Lower leg skin (tissue), 4 donors: ENCODE results near the gene ALLC. TPM values are rescaled to one million over a fixed set of nuclear protein-coding genes. Genes with fewer than 3 reads are reported as not detected.

Source experiments
- DNase-seq, 2 donors: peaks; one replicate each; pipeline ENCODE4 v3.0.0-alpha.2; 2019; ENCODE audit warnings: low spot score in 2 of 2
- H3K4me3 ChIP-seq: fragments of 200-600 bp; sonication (generic); 2 replicates; pipeline ENCODE4 v1.5.1; 2017; ENCODE audit warnings: mild to moderate bottlenecking, low read depth; ENCODE audit not compliant: poor library complexity, severe bottlenecking
- POLR2A ChIP-seq, 2 donors: fragments of 450-650 bp; IDR thresholded peaks; one replicate each; pipeline ENCODE4 v1.6.1; 2016 to 2017; ENCODE audit warnings: antibody characterized with exemption in 2 of 2, mild to moderate bottlenecking in 1 of 2, moderate library complexity in 1 of 2
- WGBS, 2 donors: methylation state at CpG; one replicate each; pipeline ENCODE4 v1.1.5; 2018; 5-methylcytosine and 5-hydroxymethylcytosine counted together
- intact Hi-C: fragments of 100-400 bp; cut with DNase I; formaldehyde crosslinking; loops from one replicate; pipeline ENCODE4 v1.15.0; 2023; ENCODE audit warnings: low total_unique reads
- total RNA-seq, 4 donors: library from RNA; depleted of rRNA; stranded (reverse); fragments of >200 nt; gene quantifications; one replicate each; pipeline ENCODE4 v1.1.0, GENCODE V29; 2016
- TF ChIP-seq, protein P1 (sequence below), 3 donors: fragments of 450-650 bp; IDR thresholded peaks; one replicate each; pipeline ENCODE4 v1.5.1; 2016; ENCODE audit warnings: antibody characterized with exemption in 3 of 3, mild to moderate bottlenecking in 3 of 3, moderate library complexity in 2 of 3

Gene ALLC
- total RNA-seq, 4 donors from 2014 or later, result 0.23 to 1.1 TPM; not detected in 2

DNA sequence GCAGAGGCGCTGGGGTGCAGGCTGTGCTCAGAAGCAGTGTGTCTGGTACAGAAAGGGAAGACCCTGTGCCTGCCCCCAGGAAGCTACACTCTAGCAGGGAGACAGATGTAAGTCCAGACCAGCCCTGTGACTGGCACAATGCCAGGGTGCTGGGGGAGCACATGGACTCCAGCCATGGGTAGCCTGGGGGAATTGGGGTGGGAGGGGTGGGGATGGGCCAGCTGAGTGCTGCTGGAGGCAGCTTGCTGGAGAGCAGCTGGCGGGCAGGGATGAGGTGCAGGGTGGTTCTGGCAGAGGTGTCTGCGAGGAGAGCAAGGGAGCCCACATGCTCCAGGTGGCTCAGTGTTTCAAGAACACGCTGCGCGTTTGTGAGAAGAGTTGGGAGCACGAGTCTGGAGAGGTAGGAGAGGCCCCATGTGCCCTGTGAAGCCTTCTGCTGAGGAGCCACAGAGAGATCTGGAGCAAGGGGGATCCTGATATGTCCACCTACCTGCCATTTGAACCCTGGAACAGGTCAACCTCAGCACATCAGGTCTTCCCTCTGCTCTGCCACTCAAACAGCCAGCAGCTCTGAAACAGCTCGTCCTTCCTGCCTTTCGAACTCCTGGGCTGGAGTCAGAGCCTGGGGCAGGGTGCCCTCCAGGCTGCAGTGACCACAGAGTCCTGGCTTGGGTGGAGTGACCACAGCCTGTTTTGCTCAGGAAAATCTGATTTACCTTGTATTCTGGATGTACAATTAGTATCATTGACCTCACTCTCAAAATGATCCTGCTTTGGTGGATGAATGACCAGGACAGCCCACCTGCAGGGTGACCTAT is 15.1 kb downstream of the ALLC start:
- DNase-seq, result peak in 1 of 2 donors; percentile 80
- H3K4me3 ChIP-seq, result no peak overlapping the region
- 58 to 66% methylated on average over 9 of the region's 9 CpGs for WGBS, 2 donors
- intact Hi-C loops, result no loop called here
- TF ChIP-seq POLR2A (IDR thresholded peaks at IDR 0.05), result no peak
- TF ChIP-seq, protein P1, sequence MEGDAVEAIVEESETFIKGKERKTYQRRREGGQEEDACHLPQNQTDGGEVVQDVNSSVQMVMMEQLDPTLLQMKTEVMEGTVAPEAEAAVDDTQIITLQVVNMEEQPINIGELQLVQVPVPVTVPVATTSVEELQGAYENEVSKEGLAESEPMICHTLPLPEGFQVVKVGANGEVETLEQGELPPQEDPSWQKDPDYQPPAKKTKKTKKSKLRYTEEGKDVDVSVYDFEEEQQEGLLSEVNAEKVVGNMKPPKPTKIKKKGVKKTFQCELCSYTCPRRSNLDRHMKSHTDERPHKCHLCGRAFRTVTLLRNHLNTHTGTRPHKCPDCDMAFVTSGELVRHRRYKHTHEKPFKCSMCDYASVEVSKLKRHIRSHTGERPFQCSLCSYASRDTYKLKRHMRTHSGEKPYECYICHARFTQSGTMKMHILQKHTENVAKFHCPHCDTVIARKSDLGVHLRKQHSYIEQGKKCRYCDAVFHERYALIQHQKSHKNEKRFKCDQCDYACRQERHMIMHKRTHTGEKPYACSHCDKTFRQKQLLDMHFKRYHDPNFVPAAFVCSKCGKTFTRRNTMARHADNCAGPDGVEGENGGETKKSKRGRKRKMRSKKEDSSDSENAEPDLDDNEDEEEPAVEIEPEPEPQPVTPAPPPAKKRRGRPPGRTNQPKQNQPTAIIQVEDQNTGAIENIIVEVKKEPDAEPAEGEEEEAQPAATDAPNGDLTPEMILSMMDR (IDR thresholded peaks at IDR 0.05), result no peak

DNA sequence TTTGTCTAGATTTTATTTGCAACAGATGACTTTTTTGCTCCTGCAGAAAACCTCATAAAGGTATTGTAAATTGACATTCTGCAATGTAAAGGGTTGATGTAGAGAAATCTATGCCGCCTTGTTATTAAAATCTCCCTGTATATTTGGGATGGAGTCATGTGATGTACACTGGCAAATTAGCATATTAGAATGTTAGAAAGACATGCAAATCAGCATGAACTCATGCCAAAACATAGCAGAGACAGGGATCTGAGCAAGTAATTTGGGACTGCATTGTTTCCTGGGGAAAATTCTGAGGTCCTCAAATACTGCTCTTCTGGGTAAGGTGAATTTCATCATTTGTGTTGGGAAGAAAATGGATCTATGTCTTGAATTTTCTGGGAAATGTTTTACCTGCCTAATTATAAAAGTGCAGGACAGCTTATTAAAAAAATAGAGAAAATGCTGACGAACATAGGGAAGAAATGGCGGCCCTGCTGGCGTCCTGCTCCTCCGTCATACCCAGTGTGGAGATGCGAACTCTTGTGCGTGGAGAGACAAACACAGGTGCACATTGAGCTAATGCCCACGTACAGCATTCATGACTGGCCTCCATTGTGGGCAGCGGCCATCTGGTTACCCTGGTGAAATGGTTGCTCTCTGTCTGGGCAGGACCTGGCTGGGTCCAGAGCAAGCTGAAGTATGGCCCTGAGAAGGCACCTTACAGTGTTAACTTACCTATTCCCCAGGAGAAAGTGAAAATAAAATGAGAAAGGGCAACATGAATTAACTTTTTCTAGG is 16.3 kb downstream of the ALLC start:
- TF ChIP-seq, protein P1 (IDR thresholded peaks at IDR 0.05), result no peak
- no peak for TF ChIP-seq POLR2A (IDR thresholded peaks at IDR 0.05)
- no peak for DNase-seq
- 78 to 88% methylated on average over 9 of the region's 9 CpGs for WGBS, 2 donors
- H3K4me3 ChIP-seq, result no peak overlapping the region
- intact Hi-C loops, result no loop called here

- no peak overlapping the region for H3K4me3 ChIP-seq
- WGBS, 2 donors, result 85 to 87% methylated on average over 4 of the region's 4 CpGs
- DNase-seq, result peak in 1 of 2 donors; percentile 61
- TF ChIP-seq, protein P1 (IDR thresholded peaks at IDR 0.05), result no peak
- TF ChIP-seq POLR2A (IDR thresholded peaks at IDR 0.05), result no peak
- intact Hi-C loops, result no loop called here
These were observed 17.7 kb downstream of the ALLC start for GRCh38 chr2:3675687-3676086.

DNA sequence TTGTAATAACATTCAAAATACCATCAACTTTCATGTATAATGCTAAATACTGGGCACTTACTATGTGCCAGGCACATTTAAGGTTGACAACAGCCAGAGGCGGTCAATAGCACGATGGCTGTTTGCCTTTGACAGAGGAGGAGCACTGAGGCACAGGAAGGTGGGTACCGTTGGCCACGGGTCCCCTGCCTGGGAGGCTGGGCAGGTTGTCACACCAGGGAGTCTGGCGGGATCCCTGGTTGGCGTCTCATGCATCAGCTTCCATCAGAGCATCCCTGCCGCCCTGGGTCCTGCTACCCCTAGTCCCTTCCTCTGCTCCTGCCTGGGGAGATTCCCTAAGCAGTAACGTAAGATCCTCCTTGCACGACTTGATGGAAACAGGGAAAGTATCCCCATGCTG is 19.4 kb downstream of the ALLC start:
- 86 to 89% methylated on average over 9 of the region's 9 CpGs for WGBS, 2 donors
- no peak overlapping the region for H3K4me3 ChIP-seq
- DNase-seq, result no peak
- intact Hi-C loops, result no loop called here
- TF ChIP-seq, protein P1 (IDR thresholded peaks at IDR 0.05), result no peak
- TF ChIP-seq POLR2A (IDR thresholded peaks at IDR 0.05), result no peak

DNA sequence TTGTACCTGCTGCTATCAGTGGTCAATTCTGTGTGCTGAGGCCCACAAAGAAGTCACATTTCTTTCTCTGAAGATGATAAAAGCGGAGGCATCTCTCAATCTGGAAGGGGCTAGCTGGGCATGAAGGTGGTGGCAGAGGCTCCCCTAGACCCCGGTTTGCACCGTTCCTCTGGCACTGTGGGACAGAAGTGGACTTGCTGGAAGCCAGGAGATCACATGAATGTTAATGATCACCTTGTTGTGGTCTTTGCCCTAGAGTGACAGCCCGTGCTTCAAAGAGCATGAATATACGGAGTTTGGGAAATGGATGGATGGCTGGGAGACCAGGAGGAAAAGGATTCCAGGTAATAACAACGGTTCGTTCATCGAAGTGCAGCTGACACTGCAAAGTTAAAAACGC is 20.2 kb downstream of the ALLC start:
- DNase-seq, result no peak
- intact Hi-C loops, result no loop called here
- WGBS, 2 donors, result 72 to 78% methylated on average over 9 of the region's 9 CpGs
- TF ChIP-seq POLR2A (IDR thresholded peaks at IDR 0.05), result no peak
- TF ChIP-seq, protein P1 (IDR thresholded peaks at IDR 0.05), result no peak
- no peak overlapping the region for H3K4me3 ChIP-seq
